Right hindlimb (tissue), 1 donor: ENCODE data around the gene MVB12A.

Experiments
- DNase-seq: peaks from one replicate; pipeline ENCODE4 v3.0.0-alpha.2; 2018

The MVB12A gene

DNA sequence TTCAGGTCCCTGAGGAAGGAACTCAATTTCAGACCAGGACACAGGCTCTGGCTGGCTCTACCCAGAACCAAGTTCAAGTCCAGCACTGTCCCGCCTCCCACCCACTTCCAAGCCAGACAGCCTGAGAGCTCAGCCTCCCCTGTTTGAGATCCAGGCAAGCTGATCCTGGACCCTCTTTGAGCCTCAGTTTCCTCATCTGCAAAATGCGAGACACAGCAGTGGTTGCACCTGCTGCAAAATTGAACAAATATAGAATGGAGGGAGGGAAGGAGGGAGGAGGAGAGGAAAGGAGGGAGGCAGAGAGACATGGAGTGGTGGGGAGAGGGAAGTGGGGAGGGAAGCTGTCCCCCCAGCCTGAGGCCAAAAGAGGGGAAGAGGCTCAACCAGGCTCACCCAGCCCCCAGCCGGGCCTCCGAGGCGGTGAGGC is 27.9 kb downstream of the MVB12A start:
- no peak for DNase-seq

DNA sequence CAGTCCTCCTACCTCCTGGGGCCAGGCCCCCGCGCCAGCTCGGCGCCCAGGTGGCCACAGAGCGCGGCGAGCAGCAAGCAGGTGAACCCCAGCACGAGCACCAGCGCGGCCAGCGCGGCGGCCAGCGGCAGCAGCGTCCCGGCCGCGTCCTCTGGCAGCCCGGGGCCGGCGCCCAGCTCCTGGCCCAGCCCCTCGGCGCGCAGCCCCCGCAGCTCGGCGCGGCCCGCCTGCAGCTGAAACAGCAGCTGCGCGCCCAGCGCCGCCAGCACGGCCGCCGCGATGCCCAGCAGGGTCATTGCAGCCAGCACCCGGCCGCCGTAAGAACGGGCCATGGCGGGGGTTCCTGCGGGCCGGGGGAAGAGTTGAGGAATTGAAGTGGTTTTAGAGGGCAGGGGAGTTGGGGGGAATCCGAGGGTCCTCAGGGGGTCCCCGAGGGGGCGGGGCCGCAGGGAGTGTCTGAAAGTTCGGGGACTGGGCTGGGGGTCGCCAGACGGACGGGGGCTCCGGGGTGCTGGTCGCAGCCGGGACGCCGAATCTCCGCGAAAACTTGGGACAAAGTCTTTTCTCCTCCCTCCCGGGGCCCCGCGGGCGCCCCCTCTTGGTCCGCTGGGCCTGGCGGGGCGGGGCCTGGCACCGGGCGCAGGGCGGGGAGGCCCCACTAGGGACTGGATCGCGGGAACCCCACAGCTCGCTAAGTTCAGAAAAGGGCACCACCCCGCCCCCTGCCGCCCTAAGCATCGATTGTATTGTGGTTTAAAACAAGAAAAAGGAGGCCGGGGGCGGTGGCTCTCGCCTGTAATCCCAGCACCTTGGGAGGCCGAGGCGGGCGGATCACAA is 28.5 kb downstream of the MVB12A start, which contains the start of gene TMEM221:
Gene TMEM221, minus strand, starts transcription at position 538 of the 837 bp plus-strand sequence. Its CDS starts 206 bp downstream, at position 332.
- peak; percentile 73 for DNase-seq

DNA sequence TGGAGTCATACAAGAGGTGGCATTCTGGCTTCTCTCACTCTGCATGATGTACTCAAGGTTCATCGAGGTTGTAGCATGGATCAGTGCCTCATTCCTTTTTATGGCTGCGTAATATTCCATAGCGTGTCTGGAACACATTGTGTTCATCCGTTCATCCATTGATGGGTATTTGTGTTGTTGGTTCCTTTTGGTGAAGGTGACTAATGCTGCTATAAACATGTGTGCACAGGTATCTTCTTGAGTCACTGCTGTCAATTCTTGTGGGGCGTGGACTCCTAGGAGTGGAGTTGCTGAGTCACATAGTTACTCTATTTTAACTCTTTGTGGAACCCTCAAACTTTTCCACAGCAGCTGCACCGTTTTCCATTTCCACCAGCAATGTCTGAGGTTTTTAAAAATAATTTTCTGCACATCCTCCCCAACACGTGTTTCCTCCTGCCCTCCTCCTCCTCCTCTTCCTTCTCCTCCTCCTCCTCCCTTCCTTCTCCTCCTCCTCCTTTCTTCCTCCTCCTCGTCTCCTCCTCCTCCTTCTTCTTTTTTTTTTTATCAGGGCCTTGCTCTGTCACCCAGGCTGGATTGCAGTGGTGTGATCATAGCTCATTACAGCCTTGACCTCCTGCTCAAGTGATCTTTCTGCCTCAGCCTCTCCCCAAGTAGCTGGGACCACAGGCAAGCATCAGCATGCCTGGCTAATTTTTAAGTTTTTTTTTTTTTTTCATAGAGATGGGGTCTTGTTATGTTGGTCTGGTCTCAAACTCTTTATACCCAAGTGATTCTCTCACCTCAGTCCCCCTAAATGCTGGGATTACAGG is 30.6 kb downstream of the MVB12A start:
- no peak for DNase-seq

DNA sequence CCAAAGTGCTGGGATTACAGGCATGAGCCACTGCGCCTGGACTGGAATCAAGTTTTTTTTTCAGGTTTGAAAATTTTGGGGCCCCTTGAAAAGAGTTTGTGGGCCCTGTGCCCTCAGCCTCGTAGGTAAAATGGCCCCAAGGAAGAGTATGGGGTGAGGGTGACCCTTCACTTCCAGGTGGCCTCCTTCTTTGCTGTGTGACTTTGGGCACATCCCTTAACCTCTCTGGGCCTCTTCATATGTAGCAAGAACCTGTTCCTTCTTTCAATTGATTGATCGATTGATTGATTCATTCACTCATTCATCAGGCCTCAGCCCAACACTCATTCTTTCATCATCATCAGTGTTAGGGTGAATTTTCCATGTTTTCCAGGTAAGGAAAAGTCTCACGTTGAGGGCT is 32.0 kb downstream of the MVB12A start:
- no peak for DNase-seq

DNA sequence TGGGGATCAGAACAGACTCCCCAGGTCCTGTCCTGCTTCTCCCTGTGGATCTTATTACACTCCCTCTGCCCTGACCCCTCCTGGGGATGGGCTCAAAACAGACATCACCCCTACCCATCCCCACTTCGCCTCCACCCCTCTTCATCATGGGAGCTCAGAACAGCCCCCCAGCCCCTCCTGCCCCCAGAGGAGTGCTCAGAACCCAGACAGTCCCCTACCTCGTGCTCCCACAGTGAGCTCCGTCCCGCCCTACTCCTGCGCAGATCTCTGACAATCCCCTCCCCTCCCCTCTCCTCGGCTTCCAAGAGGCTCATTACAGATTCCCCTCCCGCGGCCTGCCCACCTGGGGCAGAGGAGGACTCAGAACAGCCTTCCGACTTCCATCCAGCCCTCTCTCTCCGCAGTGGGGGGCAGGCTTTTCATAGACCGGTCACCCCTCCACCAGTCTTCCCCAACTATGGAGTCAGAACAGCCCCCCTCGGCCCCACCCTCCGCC is 34.8 kb downstream of the MVB12A start:
- no peak for DNase-seq

DNA sequence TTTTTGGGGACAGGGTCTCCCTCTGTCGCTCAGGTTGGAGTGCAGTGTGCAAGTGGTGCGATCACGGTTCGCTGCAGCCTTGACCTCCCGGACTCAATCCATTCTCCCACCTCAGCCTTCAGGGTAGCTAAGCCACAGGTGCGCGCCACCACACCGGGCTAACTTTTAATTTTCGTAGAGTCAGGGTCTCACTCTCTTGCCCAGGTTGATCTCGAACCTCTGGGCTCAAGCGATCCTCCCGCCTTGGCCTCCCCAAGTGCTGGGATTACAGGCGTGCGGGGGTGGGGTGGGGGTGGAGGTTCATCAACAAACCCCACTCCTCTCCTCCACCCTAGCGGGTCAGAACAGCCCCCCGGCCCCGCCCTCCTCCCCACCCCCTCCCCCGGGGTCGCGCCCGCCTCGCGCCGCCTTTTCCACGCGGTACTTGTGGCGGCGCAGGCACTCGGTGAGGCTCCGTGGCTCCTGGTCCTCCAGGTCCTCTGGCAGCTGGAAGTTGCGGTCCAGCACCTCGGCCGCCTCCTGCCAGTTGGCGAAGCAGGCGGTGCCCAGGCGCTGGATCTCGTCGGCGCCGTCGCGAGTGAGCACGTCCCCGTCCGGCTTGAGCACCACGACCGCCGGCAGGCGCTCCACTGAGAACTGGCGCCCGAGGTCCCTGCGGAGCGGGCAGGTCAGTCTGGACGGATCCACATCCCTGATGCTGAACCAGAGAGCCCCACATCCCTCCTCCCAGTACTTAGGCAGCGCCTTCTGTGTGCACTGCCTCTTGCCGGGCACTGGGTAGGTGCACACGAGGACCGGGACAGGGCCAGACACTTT is 35.7 kb downstream of the MVB12A start:
- no peak for DNase-seq

DNA sequence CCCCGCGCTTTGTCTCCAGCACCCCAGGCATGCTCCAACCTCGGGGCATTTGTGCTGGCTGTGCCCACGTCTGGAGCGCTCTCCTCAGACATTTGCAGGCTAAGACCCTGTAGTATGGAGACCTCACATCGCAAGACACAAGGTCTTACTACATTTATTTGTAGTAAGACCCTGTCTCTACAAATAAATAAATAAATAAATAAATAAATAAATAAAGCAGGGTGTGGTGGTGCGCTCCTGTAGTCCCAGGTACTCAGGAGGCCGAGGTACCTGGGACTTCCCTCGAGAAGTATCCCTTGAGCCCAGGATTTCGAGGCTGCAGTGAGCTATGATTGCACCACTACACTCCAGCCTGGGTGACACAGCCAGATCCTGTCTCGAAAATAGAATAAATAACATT is 36.3 kb downstream of the MVB12A start:
- DNase-seq: no peak

DNA sequence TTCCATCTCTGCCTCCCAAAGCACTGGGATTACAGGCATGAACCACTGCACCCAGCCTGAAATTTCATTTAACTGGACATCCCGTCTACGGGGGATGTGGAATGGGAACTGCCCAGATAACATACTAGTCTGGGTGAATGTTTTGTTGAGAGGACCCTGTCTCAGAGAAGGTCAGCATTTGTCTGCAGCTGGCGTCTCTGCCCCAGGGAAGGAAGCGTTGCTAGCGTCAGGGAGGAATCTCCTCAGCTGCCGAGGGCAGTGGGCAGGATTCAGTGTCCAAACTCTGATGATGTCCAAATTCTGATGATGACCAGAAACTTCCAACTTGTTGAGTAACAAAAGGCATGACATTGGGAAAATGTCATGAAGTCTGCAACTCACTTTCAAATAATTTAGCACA is 37.8 kb downstream of the MVB12A start:
- DNase-seq: no peak

DNA sequence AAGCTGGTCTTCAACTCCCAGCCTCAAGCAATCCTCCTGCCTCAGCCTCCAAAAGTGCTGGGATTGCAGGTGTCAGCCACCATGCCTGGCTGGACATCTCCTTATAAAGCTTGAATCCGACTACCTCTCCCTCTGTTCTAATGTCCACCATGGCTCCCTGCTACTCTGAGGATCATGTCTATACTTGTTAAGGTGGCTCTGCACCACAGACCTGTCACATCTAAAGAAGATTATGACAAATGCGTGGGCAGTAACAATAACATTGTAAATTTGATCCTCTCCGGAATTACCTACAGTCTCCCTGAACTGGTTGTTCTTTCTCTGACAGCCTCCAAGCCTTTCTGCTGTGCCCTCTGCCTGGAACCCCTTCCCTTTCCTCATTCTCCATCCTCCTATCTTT is 39.1 kb downstream of the MVB12A start:
- no peak for DNase-seq

DNA sequence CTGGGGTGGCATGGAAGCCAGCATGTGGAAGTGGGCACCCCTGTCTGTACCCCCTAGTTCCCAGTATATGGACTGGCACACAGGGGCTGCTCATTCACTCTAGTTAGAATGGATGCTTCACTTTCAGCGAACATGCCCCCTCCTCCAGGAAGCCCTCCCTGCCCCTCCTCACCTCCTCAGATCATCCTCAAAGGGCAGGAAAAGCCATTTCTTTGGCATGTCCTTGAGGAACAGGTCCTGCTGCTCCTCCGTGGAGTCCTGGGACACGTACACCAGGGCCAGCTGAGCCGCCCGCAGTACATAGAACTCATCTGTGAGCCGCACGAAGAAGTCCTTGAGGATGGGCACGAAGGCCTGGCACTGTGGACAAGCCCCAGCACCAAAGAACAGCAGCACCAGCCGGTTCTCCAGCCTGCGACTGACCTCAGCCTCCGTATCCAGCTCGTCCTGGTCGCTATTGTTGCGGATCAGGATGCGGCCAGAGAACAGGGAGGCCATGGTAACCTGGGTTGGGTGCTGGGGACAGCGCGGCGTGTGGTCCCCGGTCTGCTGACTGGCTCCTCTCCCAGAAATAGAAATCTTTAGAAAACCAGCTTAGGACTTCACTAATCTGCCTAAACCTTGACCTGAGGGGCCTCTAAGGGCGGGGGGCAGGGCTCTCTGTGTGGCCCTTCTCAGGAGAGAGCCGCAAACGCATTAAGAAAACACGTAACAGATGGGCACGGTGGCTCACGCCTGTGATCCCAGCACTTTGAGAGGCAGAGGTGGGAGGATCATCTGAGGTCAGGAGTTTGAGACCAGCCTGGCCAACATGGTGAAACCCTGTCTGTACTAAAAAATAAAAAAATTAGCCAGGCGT is 40.8 kb downstream of the MVB12A start, which contains the start of gene NXNL1:
Gene NXNL1, minus strand, starts transcription at position 555 of the 859 bp plus-strand sequence. Its CDS starts 57 bp downstream, at position 498.
- no peak for DNase-seq

DNA sequence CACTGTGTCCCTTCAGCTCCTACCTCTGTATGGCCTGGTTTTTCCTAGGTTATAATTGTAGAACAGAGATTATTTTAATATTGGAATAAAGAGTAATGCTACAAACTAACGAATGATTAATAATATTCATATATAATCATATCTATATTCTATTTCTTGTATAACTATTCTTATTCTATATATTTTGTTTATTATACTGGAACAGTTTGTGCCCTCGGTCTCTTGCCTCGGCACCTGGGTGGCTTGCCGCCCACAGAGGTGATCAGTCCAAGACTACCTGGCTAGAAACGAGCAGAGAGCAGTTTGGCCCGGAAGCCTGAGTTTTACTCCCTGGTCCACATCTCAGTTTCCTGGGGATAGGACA is 46.6 kb downstream of the MVB12A start:
- no peak for DNase-seq

DNA sequence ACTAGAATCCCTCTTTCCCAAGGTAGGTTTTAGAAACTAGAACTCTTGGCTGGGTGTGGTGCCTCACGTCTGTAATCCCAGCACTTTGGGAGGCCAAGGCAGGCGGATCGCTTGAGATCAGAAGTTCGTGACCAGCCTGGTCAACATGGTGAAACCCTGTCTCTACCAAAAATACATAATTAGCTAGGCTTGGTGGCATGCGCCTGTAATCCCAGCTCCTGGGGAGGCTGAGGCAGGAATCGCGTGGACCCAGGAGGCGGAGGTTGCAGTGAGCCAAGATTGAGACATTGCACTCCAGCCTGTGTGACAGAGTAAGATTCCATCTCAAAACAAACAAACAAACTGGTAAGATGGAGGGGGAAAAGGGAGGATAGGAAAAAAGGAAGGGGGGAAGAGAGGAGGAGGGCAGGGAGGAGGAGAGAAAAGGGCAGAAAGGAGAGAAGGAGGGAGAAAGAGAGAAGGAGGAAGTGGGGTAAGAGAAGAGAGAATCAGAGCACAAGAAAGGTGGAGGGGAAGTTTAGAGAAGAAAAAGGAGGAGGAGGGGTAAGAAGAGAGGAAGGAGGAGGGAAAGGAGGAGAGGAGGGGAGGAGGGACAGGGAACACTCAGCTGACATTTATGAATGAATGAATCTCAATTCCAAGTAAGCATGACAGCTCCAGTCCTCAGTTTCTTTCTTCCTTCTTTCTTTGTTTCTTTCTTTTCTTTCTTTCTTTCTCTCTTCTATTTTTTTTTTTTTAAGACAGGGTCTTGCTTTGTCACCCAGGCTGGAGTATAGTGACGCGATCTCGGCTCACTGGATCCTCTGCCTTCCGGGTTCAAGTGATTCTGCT is 47.8 kb downstream of the MVB12A start:
- no peak for DNase-seq

DNA sequence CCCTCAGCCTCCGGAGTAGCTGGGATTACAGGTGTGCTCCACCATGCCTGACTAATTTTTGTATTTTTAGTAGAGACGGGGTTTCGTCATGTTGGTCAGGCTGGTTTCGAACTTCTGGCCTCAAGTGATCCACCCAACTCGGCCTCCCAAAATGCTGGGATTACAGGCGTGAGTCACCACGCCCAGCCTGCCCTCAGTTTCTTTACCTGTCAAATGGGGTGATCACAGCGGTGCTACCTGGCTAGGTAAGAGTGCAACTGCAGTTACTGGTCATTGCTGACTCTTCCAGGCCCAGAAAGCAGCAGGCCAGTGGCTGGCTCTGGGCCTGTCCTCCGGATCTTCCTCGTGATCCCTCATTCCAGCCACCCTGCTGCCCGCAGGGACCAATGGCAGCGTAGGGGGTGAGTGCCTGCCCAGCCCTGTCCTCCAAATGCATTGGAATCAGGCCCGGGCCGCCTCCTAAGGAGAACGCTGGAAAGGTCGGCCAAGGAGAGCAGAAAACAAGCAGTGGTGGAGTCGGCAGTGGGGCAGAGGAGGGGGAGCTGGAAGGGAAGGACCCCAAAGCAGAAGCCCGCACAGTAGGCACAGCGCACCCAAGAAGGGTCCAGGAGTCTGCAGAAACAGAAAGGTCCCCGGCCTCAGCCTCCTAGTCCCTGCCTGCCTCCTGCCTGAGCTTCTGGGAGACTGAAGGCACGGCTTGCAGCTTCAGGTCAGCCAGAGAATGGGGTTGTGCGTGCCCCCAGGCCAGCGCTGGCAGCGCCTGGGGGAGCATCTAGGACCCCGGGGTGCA is 48.6 kb downstream of the MVB12A start:
- DNase-seq: no peak

DNA sequence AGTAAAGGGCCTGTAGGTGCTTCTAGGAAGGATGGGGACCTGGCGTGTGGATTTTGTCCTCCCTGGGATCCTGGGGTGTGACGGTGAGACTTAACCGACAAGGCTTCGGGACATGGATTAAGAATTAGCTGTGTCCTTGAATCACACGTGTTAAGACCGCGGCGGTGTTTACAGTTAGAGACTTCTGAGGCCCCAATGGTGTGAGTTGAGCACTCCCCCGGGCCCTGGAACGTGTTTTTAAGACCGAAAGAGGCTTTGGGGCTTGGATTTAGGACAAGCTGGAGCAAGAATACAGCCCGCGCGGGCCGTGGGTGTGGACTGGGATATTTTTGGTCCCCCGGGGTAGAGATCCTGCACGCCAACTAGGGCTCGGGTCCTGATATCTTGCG is 49.2 kb downstream of the MVB12A start:
- no peak for DNase-seq

DNA sequence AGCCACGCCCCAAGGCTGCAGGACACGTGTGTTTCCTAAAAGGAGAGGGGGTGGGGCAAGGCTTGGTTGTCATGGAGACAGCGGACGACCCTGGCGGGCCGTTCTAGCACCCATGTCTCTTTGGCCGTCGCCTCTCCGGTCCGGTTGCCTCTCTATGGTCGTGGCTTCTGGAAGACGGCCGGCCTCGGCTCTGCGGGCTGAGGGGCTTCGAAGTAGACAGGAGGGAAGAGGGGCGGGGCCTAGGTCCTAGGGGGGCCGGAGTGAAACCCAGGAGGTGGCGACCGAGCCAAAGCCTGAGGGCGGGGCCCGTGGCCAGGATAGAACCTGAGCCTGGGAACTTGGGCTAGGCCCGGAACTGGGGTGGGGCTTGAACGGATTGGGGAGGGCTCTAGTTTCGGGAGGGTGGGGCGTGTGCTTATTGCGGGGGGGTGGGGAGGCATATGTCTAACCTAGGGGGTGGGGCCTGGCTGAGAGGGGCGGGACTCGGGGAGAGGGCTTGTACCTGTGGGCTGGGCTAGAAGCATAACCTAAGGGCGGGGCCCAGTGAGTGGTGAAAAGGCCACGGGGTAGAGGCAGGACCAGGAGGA is 49.7 kb downstream of the MVB12A start:
- DNase-seq: peak; percentile 95

DNA sequence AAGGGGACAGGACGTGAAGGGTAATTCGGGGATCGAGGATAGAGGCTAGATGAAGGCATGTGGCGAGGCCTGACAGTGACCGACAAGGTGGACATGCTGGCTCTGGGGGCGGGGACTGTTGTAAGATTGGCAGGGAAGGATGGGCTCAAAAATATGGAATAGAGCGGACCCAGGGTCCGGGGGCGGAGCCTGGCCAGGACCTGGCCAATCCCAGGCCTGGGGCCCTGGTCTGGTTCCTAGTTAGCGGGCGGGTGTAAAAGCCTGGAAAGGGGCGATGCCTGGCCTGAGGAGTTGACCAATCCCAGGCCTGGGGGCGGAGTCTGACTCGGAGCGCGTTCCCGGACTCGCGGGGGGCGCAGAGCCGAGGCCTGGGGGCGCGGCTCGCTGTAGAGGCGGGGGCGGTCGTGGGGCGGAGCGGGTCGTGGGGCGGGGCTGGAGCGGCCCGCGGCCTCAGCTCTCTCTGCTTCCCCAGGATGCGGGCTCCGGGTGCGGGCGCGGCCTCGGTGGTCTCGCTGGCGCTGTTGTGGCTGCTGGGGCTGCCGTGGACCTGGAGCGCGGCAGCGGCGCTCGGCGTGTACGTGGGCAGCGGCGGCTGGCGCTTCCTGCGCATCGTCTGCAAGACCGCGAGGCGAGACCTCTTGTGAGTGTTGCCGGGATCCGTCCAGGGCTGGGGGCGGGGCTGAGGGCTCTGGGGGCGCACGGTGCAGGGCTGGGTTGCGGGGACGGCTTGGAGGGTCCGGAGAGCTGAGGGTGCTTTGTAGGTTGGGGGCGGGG is 50.4 kb downstream of the MVB12A start, which contains the start of gene SLC27A1:
Gene SLC27A1, plus strand, starts transcription at position 457 of the 774 bp plus-strand sequence. Its CDS starts 17 bp downstream, at position 474.
- DNase-seq: peak; percentile 100

DNA sequence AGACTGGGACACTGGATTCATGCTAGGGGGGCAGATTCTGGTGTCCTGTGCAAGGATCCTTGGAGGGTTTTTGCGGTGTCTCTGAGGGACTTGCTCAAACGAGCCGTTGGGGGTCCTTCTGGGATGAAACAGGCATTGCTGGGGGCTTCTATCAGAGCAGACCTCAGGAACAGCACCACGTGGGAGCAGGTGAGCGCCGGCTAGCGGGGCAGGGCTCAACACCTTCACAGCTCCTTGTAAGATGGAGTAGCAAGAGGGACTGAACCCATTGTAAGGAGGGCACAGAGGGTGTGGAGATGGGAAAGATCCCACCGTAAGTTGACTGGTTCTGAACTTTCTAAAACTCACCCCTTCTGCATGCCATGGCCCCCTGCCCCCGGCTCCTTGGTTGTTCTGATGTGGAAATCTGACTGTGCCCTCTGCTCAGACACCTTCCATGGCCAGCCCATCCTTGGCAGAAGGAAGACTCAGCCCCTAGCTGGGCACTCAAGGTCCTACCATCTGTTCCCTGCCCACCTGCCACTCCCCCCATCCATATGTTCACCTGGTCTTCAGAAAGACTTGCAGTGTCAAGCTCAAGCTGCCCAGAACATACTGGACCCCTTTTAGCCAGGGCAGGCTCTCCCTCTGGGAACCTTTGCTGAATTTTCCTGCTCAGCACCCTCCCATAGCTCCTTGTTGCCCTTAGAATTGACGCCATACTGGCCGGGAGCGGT is 51.7 kb downstream of the MVB12A start:
- no peak for DNase-seq

DNA sequence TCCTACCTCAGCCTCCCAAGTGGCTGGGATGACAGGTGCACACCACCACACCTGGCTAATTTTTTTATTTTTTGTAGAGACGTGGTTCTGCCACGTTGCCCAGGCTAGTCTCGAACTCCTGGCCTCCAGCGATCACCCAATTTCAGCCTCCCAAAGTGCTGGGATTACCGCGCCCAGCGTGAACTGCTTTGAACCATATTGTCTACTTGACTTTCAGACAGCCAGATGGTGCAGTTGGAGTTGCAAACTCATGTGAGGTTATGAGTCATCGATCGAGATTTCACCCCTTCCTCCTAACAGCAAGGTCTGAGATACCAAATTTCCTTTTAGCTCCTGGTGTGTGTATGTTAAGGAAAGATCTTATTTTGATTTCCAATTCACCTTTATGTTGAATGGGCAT is 53.2 kb downstream of the MVB12A start:
- DNase-seq: no peak
